Cardiac septum (tissue), 1 donor: ENCODE data around the gene FLVCR2. TPM values are rescaled to one million over a fixed set of nuclear protein-coding genes. Genes with fewer than 3 reads are reported as not detected.

ENCODE experiments used
- DNase-seq: peaks from one replicate; pipeline ENCODE4 v3.0.0-alpha.2; 2020; ENCODE audit warnings: low spot score
- intact Hi-C: fragments of 100-400 bp; cut with DNase I; formaldehyde crosslinking; loops from one replicate; pipeline ENCODE4 v1.14.0; 2022
- total RNA-seq: library from RNA; stranded (reverse); fragmentation: NEBNext Ultra II Directional; extraction: Animal tissue kit (Norgen Biotek cat#: 25700); gene quantifications from one replicate; pipeline ENCODE4 v1.2.1, GENCODE V29; 2021
- donor health status: DM: no; HTN: no; CAD: no.

FLVCR2 gene
- total RNA-seq, 1 donor from 2014 or later, result 1.3 TPM

- intact Hi-C loops, result no loop called here
- DNase-seq, result no peak
Measured at GRCh38 chr14:75553157-75553556, 25.3 kb upstream of the FLVCR2 start.

- no peak for DNase-seq
- intact Hi-C loops, result no loop called here
Measured at GRCh38 chr14:75553761-75554364, 24.6 kb upstream of the FLVCR2 start.

- intact Hi-C loops, result no loop called here
Measured at GRCh38 chr14:75554482-75554881, 23.9 kb upstream of the FLVCR2 start.

GRCh38 chr14:75558440-75558839 lies 20.0 kb upstream of the FLVCR2 start:
- intact Hi-C loops, result no loop called here
- DNase-seq, result no peak

More at GRCh38 chr14:75554482-75554881, 23.9 kb upstream of the FLVCR2 start:
- DNase-seq, result no peak

- intact Hi-C loops, result no loop called here
- DNase-seq, result no peak
Measured at GRCh38 chr14:75559045-75559444, 19.4 kb upstream of the FLVCR2 start.

- DNase-seq, result no peak
- intact Hi-C loops, result loop anchor here (2.0 kb wide), 1 partner anchor 253 kb away; no protein-coding TSS in a partner anchor
Measured at GRCh38 chr14:75559451-75560222, 18.8 kb upstream of the FLVCR2 start.

GRCh38 chr14:75561013-75561432 lies 17.4 kb upstream of the FLVCR2 start:
- intact Hi-C loops, result loop anchor here (2.0 kb wide), 1 partner anchor 254 kb away; no protein-coding TSS in a partner anchor
- peak; percentile 85 for DNase-seq

GRCh38 chr14:75562089-75562488 lies 16.3 kb upstream of the FLVCR2 start:
- no peak for DNase-seq
- intact Hi-C loops, result no loop called here

- no peak for DNase-seq
- intact Hi-C loops, result no loop called here
Measured at GRCh38 chr14:75562489-75562888, 15.9 kb upstream of the FLVCR2 start.

GRCh38 chr14:75563931-75564330 lies 14.5 kb upstream of the FLVCR2 start:
- no peak for DNase-seq
- intact Hi-C loops, result no loop called here

- intact Hi-C loops, result no loop called here
Measured at GRCh38 chr14:75565056-75565455, 13.4 kb upstream of the FLVCR2 start.

GRCh38 chr14:75566321-75566720 lies 12.1 kb upstream of the FLVCR2 start:
- no peak for DNase-seq
- intact Hi-C loops, result no loop called here

More at GRCh38 chr14:75565056-75565455, 13.4 kb upstream of the FLVCR2 start:
- no peak for DNase-seq

- intact Hi-C loops, result no loop called here
- DNase-seq, result no peak
Measured at GRCh38 chr14:75566752-75567151, 11.7 kb upstream of the FLVCR2 start.

- no peak for DNase-seq
- intact Hi-C loops, result no loop called here
Measured at GRCh38 chr14:75568140-75568539, 10.3 kb upstream of the FLVCR2 start.

GRCh38 chr14:75568791-75569190 lies 9.6 kb upstream of the FLVCR2 start:
- intact Hi-C loops, result no loop called here
- no peak for DNase-seq

GRCh38 chr14:75570797-75571196 lies 7.6 kb upstream of the FLVCR2 start:
- intact Hi-C loops, result no loop called here
- DNase-seq, result no peak

GRCh38 chr14:75572104-75572503 lies 6.3 kb upstream of the FLVCR2 start:
- intact Hi-C loops, result no loop called here
- no peak for DNase-seq

- DNase-seq, result no peak
- intact Hi-C loops, result loop anchor here (1.0 kb wide), 1 partner anchor 77 kb away; no protein-coding TSS in a partner anchor
Measured at GRCh38 chr14:75577090-75577489, 1.3 kb upstream of the FLVCR2 start.

- peak; percentile 91 for DNase-seq
Measured at GRCh38 chr14:75577729-75578101, 705 bp upstream of the FLVCR2 start.

GRCh38 chr14:75578786-75579337 lies 442 bp downstream of the FLVCR2 start:
- no peak for DNase-seq
- intact Hi-C loops, result no loop called here

More at GRCh38 chr14:75577729-75578101, 705 bp upstream of the FLVCR2 start:
- intact Hi-C loops, result loop anchor here (1.0 kb wide), 1 partner anchor 77 kb away; no protein-coding TSS in a partner anchor
